Mucosa of gallbladder (tissue), 1 donor: Measurements from ENCODE around the gene ERCC2. TPM values are rescaled to one million over a fixed set of nuclear protein-coding genes. Genes with fewer than 3 reads are reported as not detected.
"Not testable (repeated sequence)": the region's sequence is repeated elsewhere in the genome, so short reads cannot be mapped to it uniquely, and the experiment has no call there.

Source experiments
- DNase-seq: peaks from one replicate; pipeline ENCODE4 v3.0.0-alpha.2; 2020; ENCODE audit warnings: low spot score
- total RNA-seq: library from RNA; stranded (reverse); gene quantifications from one replicate; pipeline ENCODE4 v1.2.1, GENCODE V29; 2021
- donor health status: DM: no; HTN: no; CAD: no.

The ERCC2 gene
- total RNA-seq, 1 donor from 2014 or later: 23.8 TPM

DNA sequence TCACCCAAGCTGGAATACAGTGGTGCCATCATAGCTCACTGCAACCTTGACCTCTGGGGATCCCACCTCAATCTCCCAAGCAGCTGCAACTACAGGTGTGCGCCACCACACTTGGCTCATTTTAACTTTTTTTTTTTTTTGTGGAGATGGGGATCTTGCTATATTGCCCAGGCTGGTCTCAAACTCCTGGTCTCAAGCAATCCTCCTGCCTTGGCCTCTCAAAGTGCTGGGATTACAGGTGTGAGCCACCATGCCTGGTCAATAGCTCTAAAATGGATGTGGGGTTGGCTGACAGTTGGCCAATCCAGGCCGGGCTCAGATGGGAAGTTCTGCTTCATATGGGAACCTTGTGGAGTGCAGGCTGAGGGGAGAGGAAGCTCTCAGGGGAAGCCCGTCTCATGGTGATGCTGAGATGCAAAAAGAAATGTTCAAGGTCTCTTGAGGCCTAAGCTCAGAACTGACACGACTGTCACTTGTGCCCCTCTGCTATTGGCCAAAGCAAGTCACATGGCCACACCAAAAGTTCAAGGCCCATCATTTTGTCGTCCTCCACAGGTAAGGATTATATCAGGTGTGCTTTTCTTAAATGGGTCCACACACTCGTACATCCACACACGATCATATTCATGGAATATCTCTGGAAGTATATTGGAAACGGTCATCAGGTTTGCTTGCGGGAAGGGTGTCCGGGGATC, 36.6 kb downstream of the ERCC2 start:
- no peak for DNase-seq

GRCh38 chr19:45331411-45331810, 39.0 kb downstream of the ERCC2 start:
- no peak for DNase-seq

DNA sequence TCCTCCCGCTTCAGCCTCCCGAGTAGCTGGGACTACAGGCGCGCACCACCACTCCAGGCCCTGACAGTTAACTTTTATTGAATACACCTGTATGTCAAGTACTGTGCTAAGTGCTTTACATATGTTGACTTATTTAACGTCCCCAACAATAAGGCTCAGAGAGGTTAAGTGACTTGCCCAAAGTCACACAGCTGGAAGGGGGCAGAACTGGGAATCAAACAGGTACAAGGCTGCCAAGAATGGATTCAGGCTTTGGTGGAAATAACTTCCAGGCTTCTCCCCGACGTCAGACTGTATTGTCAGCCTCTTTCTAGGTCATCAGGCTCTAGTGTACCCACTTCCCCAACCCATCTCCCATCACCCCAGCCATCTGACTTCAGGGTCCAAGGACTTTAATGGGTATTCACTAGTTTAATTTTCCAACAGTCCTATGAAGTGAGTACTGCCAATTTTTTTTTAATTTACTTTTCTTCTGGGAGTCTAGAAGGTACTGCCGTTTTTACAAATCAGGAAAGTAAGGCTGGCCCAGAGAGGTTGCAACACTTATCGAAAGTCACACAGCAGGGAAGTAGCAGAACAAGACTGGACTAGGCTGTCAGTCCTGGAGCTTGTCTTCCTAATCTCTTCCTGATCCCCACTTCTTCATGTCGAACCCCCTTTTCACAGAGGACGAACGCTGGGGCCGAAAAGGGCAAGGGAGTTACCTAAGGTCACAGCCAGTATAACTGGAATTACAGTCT, 42.8 kb downstream of the ERCC2 start:
- DNase-seq: no peak

DNA sequence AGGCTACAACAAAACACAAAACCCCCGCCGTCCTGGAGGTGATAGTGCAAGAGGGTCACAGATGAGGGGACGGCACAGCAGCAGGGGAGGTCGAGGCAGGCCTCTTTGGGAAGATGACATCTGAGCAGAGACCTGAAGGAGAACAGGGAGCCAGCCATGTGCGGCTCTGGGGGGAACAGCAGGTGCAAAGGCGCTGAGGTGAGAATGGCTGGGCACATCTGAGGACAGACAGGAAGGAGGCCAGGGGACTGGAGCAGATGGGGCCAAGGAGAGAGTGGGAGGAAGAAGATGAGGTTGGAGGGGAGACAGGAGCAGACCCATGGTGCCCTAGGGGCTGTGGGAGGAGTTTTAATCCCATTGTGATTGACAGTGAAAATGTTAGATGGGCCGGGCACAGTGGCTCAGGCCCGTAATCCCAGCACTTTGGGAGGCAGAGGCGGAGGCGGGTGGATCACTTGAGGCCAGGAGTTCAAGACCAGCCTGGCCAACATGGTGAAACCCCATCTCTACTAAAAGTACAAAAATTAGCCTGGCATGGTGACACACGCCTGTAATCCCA, 45.9 kb downstream of the ERCC2 start:
- DNase-seq: no peak

DNA sequence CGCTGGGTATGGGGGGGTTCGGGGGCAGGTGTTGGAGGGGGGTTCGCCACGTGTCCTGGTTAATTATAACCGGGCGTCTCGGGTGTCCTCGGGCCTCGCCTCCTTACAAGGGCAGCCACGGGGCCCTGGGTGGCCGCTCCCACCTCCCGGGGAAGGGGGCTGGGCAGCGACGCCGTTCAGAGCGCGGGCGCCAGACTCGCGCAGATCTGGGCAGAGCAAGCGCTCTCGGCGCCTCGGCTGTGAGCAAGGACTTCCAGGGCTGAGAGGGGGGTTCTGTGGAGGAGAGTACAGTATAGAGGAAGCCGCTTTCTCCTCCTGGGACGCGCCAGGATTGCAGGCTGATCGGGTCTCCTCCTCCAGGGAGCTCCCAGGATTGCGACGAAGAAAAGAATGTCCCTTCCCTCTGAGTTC, 46.7 kb downstream of the ERCC2 start:
- no peak for DNase-seq

- no peak for DNase-seq
Observed at GRCh38 chr19:45322744-45323281, 47.6 kb downstream of the ERCC2 start, which contains the start of gene CKM. TSS of gene CKM (minus strand) at chr19:45322875. CDS start at chr19:45319713, 3,162 bp downstream.

DNA sequence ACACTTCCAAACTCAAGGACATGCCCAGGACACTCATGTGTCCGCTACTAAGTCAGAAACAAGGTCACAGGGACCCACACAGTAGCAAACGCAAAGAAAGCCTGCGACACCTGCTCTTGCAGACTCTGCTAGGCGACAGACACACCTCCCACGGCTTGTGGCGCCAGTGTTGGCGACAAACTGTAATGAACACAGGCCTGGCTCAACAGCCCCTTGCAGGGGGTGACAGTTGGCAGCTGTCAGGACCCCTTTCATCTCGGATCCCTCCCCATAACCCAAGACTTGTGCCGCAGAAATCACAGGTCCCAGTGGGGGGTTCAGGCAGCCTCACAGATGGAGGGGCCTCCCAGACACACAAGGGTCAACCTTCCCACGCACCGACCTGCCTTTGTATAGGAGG, 48.1 kb downstream of the ERCC2 start:
- DNase-seq: no peak

DNA sequence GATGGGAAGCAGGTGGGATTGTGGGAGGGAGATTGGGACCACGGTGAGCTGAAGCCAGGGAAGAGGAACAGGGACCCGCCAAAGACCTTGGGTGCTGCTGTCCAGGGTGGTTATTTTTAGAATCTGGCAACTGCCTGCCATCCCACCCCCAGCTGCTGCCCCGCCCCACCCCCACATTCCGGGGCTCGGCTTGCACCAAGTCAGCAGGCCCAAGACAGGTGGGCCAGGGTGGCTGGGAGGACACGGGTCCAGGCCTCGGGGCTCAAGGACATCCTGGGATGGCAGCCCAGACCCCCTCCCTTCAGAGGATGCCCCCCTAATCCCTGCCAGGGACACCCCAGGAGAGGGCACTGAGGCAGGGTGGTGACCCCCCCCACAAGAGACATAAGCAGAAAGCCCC, 48.5 kb downstream of the ERCC2 start:
- DNase-seq: no peak

DNA sequence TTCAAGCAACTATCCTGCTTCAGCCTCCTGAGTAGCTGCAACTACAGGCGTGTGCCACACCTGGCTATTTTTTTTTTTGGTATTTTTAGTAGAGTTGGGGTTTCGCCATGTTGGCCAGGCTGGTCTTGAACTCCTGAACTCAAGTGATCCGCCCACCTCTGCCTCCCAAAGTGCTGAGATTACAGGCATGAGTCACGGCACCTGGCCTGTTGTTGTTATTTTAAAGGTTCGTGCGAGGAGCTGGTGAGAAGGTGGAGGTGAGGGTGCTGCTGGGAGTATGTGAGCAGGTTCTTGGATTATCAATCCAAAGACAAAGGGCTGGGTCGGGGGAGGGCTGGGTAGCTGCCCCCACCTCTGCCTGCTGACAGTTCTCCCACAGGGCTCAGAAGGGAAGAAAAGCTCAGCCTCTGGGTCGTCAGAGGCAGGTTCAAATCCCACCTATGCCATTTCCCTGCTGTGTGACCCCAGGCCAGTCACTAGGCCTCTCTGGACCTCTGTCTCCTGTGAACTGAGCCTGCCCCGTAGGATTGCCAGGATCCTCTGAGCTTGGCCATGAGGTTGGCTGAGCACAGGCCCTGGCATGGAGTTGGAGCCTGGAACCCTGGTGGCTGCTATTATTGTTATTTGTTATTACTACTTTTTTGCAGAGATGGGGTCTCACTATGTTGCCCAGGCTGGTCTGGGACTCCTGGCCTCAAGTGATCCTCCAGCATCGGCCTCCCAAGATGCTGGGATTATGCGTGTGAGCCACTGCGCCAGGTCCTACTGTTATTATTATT, 49.2 kb downstream of the ERCC2 start:
- no peak for DNase-seq

- DNase-seq: no peak
Observed at GRCh38 chr19:45315304-45315703, 55.1 kb downstream of the ERCC2 start.

- no peak for DNase-seq
Observed at GRCh38 chr19:45314708-45315245, 55.6 kb downstream of the ERCC2 start.

GRCh38 chr19:45312285-45312684, 58.1 kb downstream of the ERCC2 start:
- not testable (repeated sequence) for DNase-seq

DNA sequence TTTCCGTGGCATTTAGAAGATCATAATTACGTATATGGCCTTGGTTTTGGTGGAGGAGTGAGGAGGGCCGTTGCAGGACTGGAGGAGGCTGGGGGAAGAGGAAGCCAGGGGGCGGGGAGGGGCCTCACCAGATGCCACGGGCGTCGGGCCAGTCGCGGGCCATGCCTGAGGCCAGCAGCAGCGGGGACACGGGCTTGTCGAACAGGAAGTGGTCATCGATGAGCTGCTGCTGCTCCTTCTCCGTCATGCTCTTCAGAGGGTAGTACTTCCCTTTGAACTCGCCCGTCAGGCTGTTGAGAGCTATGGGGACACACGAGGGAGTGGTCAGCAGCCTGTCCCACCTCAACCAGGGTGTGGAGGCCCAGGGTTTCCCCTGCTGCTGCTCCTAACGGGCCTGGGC, 58.8 kb downstream of the ERCC2 start:
- DNase-seq: no peak

- not testable (repeated sequence) for DNase-seq
Observed at GRCh38 chr19:45309322-45309721, 61.1 kb downstream of the ERCC2 start.

GRCh38 chr19:45307361-45307760, 63.0 kb downstream of the ERCC2 start:
- no peak for DNase-seq

DNA sequence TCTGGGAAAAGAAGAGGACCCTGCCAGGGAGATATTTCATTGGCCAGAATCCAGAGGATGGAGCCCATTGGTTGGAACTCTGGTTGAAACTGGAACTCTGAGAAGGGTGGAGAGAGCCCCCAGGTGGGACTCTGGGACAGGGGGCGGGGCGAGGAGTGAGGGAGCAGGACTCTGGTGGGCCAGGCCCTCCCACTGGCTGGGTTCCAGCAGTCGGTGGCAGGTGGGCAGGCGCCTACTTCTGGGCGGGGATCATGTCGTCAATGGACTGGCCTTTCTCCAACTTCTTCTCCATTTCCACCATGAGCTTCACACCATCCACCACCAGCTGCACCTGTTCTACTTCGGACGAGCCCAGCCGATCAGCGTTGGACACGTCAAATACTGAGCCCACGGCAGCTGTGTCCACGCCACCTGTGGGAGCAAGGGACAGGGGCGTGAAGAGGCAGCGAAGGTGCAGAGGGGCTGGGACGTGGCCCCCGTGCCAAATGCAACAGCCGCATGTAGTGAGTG, 63.8 kb downstream of the ERCC2 start:
- no peak for DNase-seq

DNA sequence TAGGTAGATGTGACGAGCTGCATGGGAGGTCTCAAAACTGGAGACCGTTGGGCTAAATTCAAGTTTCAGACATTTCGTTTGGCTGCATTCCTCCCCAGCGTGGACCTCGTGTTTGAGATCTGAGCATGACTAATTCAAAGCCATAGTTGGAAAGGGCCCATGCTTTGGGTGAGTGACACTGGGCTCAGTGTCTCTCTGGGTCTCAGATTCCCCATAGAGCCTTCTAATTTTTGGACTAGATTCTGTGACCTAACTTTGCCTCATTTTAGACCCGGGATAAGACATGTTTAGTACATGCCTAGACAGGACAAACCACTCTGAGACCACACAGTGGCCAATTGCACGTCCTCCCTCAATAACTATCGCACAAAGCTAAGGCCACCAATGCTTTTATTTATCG, 64.3 kb downstream of the ERCC2 start:
- no peak for DNase-seq

DNA sequence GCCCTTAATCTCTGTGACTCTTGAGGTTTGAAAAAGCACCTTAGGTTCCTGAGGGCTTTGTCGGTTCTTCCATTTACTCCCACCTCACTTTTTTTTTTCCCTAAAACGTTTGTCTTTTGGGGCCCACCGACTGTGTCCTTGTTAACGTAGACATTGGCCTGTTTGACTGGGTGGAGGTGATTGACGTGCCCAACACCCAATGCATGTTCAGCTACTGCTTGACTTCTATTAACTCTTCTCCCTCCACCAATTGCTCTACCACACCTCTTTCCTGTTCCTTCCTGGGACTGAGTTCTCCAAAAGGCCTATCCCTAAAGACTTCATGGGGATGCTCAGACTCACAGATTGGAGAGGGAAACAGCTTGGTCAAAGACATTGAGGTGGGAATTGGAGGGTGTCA, 65.0 kb downstream of the ERCC2 start:
- DNase-seq: no peak

DNA sequence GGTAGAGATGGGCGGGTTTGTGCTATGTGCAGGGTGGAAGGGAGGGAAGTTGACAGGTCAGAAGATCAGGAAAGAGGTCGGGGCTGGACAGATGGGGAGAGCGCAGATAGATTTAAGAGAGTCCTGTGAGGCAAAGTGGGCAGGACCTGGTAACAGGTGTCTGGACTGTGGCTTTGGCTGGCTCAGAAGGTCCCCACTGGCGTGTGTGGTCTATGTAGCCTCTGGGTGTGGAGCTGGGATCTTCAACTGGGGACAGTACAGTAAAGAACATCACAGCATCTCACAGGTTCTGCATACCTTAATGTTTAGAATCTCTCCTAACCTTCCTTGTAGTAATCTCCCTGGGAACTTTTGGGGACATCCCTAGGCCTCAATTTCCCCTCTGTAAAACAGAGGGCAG, 65.4 kb downstream of the ERCC2 start:
- DNase-seq: no peak

- no peak for DNase-seq
Observed at GRCh38 chr19:45304141-45304926, 66.0 kb downstream of the ERCC2 start.
